ENCODE results near the gene MAD1L1. TPM values are rescaled to one million over a fixed set of nuclear protein-coding genes. Genes with fewer than 3 reads are reported as not detected.

The MAD1L1 gene
- total and polyA plus RNA-seq, 2 of the 8 experiments (the other 6 are each of a cell fraction or from before 2014, with no cell fraction given) = 40.4 to 44.6 TPM

- 83% methylated on average over 20 of the region's 21 CpGs; no CpG with 5 or more reads in 1 of the 2 experiments for WGBS, 2 experiments (ENCODE audit: extremely low coverage in 1 of 2, insufficient coverage in 1 of 2, insufficient read length in 1 of 2, insufficient replicate concordance in 2 of 2, low coverage in 1 of 2, low lambda C conversion rate in 2 of 2, missing lambda C conversion rate in 1 of 2)
- H3K4me2 ChIP-seq (ENCODE audit: insufficient read depth in 1 of 2, low read depth in 2 of 2, low read length in 2 of 2) = no peak overlapping the region
- no peak for DNase-seq (ENCODE audit: low read depth in 1 of 2, low spot score in 2 of 2)
- TF ChIP-seq SP2 (IDR thresholded peaks at IDR 0.05; ENCODE audit: low read length) = no peak
- TF ChIP-seq, protein P1, sequence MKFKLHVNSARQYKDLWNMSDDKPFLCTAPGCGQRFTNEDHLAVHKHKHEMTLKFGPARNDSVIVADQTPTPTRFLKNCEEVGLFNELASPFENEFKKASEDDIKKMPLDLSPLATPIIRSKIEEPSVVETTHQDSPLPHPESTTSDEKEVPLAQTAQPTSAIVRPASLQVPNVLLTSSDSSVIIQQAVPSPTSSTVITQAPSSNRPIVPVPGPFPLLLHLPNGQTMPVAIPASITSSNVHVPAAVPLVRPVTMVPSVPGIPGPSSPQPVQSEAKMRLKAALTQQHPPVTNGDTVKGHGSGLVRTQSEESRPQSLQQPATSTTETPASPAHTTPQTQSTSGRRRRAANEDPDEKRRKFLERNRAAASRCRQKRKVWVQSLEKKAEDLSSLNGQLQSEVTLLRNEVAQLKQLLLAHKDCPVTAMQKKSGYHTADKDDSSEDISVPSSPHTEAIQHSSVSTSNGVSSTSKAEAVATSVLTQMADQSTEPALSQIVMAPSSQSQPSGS (IDR thresholded peaks at IDR 0.05; ENCODE audit: low read length) = no peak
- no peak for TF ChIP-seq BCL11A (IDR thresholded peaks at IDR 0.05; ENCODE audit: low read depth in 2 of 2, low read length in 2 of 2)
- TF ChIP-seq FOSL1 (IDR thresholded peaks at IDR 0.05; ENCODE audit: insufficient read depth, low read depth, low read length) = no peak
- TF ChIP-seq E2F6 (IDR thresholded peaks at IDR 0.05) = no peak
- TF ChIP-seq SIRT6 (IDR thresholded peaks at IDR 0.05; ENCODE audit: low read length) = no peak
- no peak for TF ChIP-seq JUND (IDR thresholded peaks at IDR 0.05; ENCODE audit: low read length)
- no peak for TF ChIP-seq YY1 (IDR thresholded peaks at IDR 0.05; ENCODE audit: low read depth, low read length)
- TF ChIP-seq RBBP5 (IDR thresholded peaks at IDR 0.05; ENCODE audit: borderline replicate concordance, low read depth, low read length) = no peak
- no peak for TF ChIP-seq NANOG (IDR thresholded peaks at IDR 0.05; ENCODE audit: insufficient read depth, low read depth, low read length, poor library complexity, severe bottlenecking)
- TF ChIP-seq, protein P2, sequence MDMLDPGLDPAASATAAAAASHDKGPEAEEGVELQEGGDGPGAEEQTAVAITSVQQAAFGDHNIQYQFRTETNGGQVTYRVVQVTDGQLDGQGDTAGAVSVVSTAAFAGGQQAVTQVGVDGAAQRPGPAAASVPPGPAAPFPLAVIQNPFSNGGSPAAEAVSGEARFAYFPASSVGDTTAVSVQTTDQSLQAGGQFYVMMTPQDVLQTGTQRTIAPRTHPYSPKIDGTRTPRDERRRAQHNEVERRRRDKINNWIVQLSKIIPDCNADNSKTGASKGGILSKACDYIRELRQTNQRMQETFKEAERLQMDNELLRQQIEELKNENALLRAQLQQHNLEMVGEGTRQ (IDR thresholded peaks at IDR 0.05; ENCODE audit: low read length) = no peak
Observed at GRCh38 chr7:1940402-1940786, 292.4 kb downstream of the MAD1L1 start.

More at GRCh38 chr7:1940402-1940786, 292.4 kb downstream of the MAD1L1 start:
- no peak overlapping the region for H2AK5ac ChIP-seq (ENCODE audit: low read depth, low read length)
- no peak for FAIRE-seq
- H3K23me2 ChIP-seq (ENCODE audit: low read depth, low read length) = no peaks in the 10 kb centered on the region
- H3K27me3 ChIP-seq (replicated peaks in 1 of 4; ENCODE audit: control insufficient read depth in 3 of 4, extremely low read depth in 1 of 4, insufficient read depth in 3 of 4, low read length in 3 of 4) = no peaks in the 10 kb centered on the region
- no peak overlapping the region for H3K27ac ChIP-seq (ENCODE audit: low read depth, low read length)
- CTCF ChIA-PET (ENCODE audit: partially characterized antibody) = no interaction called here
- H2BK5ac ChIP-seq (ENCODE audit: low read depth, low read length) = no peak overlapping the region
- peaks cover 0 to 16% (median 8%) of the 10 kb centered on the region in 4 experiments; a peak in 6 of 7 replicates for H3K4me1 ChIP-seq (replicated peaks in 1 of 4; ENCODE audit: control insufficient read depth in 3 of 4, insufficient read depth in 4 of 4, low read length in 3 of 4)
- H3K23ac ChIP-seq (ENCODE audit: insufficient read length) = no peak overlapping the region
- H3K14ac ChIP-seq (ENCODE audit: insufficient read length) = no peak overlapping the region
- H3K4me3 ChIP-seq (ENCODE audit: extremely low read depth in 1 of 4, insufficient read depth in 2 of 4, low read depth in 3 of 4, low read length in 4 of 4) = no peak overlapping the region
- H2BK120ac ChIP-seq (replicated peaks; ENCODE audit: low read depth, low read length) = no peak overlapping the region
- no peak overlapping the region for H3K56ac ChIP-seq (replicated peaks; ENCODE audit: insufficient read length, low read depth, low read length)
- H4K20me1 ChIP-seq (replicated peaks in 1 of 2; ENCODE audit: control insufficient read depth in 1 of 2, insufficient read depth in 2 of 2, low read length in 2 of 2) = no peaks in the 10 kb centered on the region
- H3K79me2 ChIP-seq (ENCODE audit: control insufficient read depth in 1 of 2, insufficient read depth in 2 of 2, low read length in 2 of 2) = peaks cover 0 to 2% of the 10 kb centered on the region in 2 experiments; a peak in 1 of 4 replicates
- no peak overlapping the region for H4K8ac ChIP-seq (ENCODE audit: extremely low read depth, insufficient read depth, low read length)
- H3K18ac ChIP-seq (ENCODE audit: extremely low read depth, low read length) = no peak overlapping the region
- no peak overlapping the region for H2BK20ac ChIP-seq (ENCODE audit: low read length)
- H4K5ac ChIP-seq (ENCODE audit: insufficient read length, low read depth, low read length) = no peak overlapping the region
- H4K91ac ChIP-seq (replicated peaks; ENCODE audit: insufficient read length, low read length) = no peak overlapping the region
- H3K79me1 ChIP-seq (ENCODE audit: low read depth, low read length) = no peaks in the 10 kb centered on the region
- no peak overlapping the region for H3K4ac ChIP-seq (replicated peaks; ENCODE audit: insufficient read length, low read depth, low read length)
- POLR2A ChIA-PET (ENCODE audit: partially characterized antibody) = no interaction called here
- peaks cover 0 to 3% (median 0%) of the 10 kb centered on the region in 4 experiments; a peak in 2 of 8 replicates for H3K36me3 ChIP-seq (ENCODE audit: control insufficient read depth in 2 of 4, insufficient read depth in 4 of 4, low read length in 3 of 4)
- H2BK12ac ChIP-seq (ENCODE audit: low read depth, low read length) = no peak overlapping the region
- peaks cover 4 to 23% of the 10 kb centered on the region in 2 experiments; a peak in 3 of 4 replicates for H3K9me3 ChIP-seq (ENCODE audit: insufficient read depth in 2 of 2, low read depth in 1 of 2, low read length in 1 of 2)
- no peak overlapping the region for H2BK15ac ChIP-seq (ENCODE audit: low read length)
- H3K9ac ChIP-seq (replicated peaks in 1 of 4; ENCODE audit: extremely low read depth in 1 of 4, low read depth in 3 of 4, low read length in 3 of 4) = no peak overlapping the region
- no peak overlapping the region for H2AFZ ChIP-seq (ENCODE audit: low read length)
